Kasumi-1 (cell line): ENCODE results near the gene COMTD1.
"Not testable (repeated sequence)": the region's sequence is repeated elsewhere in the genome, so short reads cannot be mapped to it uniquely, and the experiment has no call there.

Experiments used
- DNase-seq, 2 experiments: peaks; one replicate each; lab custom pipeline; 2025; lab: John Stamatoyannopoulos, UW

Gene COMTD1

DNA sequence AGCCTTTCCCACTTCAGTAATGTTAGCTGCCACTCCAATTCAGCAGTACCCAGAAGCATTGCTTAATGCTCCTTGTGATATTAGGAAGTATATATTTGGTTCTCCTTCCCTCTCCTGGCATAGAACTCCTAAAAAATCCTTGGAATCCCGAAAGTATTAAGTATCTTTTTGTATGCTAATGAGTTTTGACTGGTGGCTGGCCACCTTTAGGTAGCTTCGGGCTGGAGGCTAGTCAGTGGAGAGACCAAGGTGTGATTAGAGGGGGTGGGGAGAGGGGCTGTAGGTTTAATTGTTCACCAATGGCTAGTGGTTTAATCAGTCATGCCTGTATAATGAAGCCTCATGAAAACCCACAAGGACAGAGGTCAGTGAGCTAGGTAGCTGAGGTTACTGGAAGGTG lies 12.2 kb downstream of the COMTD1 start:
- no peak for DNase-seq

- not testable (repeated sequence) for DNase-seq
These were observed 14.3 kb downstream of the COMTD1 start for GRCh38 chr10:75221492-75221891.

- no peak for DNase-seq
These were observed 15.5 kb downstream of the COMTD1 start for GRCh38 chr10:75220274-75220673.

DNA sequence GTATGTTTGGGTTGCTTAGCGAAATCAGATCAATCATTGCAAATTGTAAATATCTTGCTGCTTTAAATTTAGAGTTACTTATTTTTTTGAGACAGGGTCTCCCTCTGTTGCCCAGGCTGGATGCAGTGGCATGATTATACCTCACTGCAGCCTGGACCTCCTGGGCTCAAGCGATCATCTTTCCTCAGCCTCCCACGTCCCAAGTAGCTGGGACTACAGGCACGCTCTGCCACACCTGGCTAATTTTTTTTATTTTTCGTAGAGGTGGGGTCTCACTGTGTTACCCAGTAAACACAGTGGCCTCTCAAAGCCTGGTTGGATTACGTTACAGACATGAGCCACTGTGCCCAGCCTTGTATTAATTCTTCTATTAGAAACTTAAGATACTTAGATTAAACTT lies 23.4 kb downstream of the COMTD1 start:
- no peak for DNase-seq

- DNase-seq: peak; percentile 31 to 56
These were observed 24.6 kb downstream of the COMTD1 start for GRCh38 chr10:75211007-75211691.

DNA sequence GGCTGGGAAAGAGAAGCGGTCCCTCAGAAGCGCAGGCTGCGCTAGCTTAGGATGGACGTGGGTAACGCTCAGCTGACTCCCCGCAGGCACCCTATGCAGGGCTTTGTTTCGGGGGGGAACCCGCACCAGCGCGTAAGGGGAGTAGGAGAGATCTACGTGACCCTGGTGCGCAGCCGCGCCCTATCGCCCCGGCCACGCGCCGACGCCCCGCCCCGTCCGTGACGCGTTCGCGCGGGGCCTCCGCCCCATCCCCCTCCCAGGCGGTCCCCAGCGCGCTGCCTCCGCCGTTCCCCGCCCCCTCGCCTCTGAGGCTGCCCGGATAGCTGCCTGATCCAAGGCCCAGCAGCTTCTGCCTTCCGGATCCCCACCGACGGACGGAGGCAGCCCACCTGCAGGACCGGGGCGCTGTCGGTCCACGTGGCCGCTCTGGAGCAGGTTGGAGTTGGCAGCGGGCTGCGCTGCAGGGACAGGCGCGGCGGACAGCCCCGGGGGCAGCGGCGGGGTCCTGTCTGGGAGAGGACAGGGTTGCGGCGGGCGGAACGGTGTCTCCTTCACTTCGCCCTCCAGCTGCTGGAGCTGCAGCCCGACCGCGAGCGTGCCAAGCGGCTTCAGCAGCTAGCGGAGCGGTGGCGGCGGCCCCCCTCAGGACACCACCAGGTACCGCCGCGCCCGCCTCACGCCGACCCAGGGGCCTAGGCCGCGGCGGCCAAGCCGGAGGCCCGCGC lies 25.3 kb downstream of the COMTD1 start, which contains the start of gene VDAC2:
Gene VDAC2 (plus strand): TSS at position 515 of the 725 bp plus-strand sequence. CDS start 363 bp downstream, outside the sequence.
- DNase-seq: peak; percentile 95 to 97

GRCh38 chr10:75209921-75210281 lies 25.9 kb downstream of the COMTD1 start:
- DNase-seq: peak; percentile 83 to 91

GRCh38 chr10:75209086-75209920 lies 26.5 kb downstream of the COMTD1 start:
- no peak for DNase-seq

- DNase-seq: no peak
These were observed 27.6 kb downstream of the COMTD1 start for GRCh38 chr10:75208181-75208580.

- DNase-seq: no peak
These were observed 28.0 kb downstream of the COMTD1 start for GRCh38 chr10:75207857-75208144.

DNA sequence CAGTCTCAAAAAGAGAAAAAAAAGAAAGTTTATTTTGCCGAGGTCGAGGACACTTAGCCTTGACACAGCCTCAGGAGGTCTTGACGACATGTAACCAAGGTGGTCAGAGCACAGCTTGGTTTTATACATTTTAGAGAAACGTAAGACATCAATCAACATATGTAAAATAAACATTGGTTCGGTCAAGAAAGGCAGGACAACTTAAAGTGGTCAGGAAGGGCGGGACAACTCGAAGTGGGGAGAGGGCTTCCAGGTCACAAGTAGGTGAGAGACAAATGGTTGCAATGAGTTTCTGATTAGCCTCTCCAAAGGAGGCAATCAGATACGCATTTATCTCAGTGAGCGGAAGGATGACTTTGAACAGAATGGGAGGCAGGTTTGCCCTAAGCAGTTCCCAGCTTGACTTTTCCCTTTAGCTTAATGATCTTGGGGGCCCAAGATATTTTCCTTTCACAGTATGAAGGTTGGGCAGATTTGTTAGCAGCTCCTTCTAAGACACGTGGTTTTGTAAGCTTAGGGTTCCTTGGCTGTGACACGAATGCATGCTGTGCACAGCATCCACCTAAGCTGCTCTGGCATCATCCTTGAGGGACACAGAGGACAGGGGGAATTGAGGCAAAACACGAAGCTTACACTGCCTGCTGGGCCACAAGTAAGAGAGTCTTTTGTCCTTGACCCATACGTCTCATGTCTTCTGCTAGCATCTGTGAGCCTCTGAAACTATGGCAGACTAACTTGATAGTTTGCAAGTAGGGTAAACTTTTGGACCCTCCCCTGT lies 28.5 kb downstream of the COMTD1 start:
- DNase-seq: no peak

DNA sequence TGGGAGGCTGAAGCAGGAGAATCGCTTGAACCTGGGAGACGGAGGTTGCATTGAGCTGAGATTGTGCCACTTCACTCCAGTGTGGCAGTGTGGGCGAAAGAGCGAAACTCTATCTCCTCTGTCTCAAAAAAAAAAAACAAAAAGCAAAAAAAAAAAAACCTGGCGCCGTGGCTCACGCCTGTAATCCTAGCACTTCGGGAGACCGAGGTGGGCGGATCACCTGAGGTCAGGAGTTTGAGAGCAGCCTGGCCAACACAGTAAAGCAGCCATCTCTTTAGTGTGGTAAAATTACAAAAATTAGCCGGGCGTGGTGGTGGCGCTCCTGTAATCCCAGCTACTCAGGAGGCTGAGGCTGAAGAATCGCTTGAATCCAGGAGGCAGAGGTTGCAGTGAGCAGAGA lies 29.1 kb downstream of the COMTD1 start:
- not testable (repeated sequence) for DNase-seq

- DNase-seq: no peak
These were observed 29.8 kb downstream of the COMTD1 start for GRCh38 chr10:75205908-75206307.

GRCh38 chr10:75203724-75204123 lies 32.0 kb downstream of the COMTD1 start:
- DNase-seq: no peak

- not testable (repeated sequence) for DNase-seq
These were observed 32.6 kb downstream of the COMTD1 start for GRCh38 chr10:75203046-75203620.

DNA sequence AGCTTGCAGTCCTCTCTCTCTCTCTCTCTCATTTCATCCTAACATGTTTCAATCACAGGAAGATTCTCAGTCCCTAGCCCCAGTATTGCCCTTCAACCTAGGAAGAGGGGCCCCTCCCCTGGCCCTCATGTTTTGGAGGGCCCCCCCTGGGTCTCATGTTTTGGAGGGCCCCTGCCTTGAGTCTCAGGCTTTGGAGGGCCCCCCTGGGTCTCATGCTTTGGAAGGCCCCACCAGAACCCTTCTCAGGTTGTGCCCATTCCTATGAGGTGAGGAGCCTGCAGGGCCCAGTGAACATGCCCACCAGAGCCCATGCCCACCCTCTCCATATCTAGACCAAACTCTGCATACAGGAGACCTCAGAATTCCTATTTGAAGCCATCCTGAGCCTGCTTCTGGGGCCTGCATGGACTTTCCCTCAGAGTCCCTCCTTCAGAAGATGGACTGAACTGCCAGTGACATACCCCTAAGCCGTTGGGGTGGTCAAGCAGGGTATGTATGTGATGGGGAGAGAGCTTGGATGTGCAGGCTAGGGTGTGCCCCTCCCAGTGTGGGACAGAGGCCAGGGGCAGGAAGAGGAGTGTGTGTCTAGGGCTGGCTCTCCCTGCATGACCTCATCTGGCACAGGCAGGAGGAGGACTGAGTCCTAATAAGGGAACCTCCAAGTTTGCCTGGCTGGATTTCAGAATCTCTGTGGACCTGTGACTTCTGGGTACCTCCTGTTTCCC lies 33.3 kb downstream of the COMTD1 start:
- no peak for DNase-seq

DNA sequence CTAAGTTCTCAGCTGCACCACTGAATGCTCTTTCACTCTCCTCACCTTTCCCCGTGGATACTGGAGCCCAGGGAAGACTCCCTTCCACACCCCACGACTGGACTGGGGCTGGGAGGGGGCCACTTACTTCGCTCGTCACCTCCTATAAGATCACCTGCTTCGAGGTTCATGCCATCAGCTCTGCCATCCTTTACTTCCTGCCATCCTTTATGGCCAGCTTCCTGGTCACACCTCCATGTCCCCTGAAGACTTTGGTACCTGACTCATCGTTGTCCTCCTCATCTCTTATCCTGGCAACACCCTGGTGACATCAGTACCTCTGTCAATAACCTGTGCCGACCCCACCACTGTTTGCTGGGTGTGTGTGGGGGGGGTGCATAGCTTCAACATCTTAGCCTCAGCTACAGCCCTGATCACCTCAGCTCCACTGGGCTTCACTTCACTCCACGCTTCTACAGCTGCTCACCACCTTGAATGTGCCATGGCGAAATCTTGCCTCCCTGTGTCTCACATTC lies 33.9 kb downstream of the COMTD1 start:
- no peak for DNase-seq

- not testable (repeated sequence) for DNase-seq
These were observed 35.8 kb downstream of the COMTD1 start for GRCh38 chr10:75199949-75200348.

GRCh38 chr10:75197906-75198305 lies 37.9 kb downstream of the COMTD1 start:
- DNase-seq: no peak

DNA sequence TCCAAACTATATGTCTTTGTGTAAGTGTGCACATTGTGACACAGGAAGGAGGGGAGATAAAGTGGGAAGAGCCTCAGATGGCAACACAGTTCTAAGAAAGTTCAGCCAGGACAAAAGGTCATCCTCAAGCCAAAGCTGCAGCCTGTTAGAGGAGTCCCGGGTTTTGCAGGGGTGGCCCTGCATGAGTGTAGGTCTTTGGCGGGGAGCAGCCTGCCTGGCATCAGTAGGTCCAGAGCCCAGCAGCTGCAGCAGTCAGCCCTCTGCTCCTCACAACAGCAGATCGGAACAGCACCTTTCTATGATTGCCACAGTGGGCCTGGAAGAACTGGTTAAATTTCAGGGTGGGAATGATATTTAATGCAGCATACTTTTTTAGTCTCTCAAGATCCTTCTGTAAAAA lies 38.7 kb downstream of the COMTD1 start:
- no peak for DNase-seq
